Ishikawa (cell line): ENCODE data around the gene RBFA.
A peak's percentile ranks its signal among the peaks of the same experiment; 100 is the strongest.

Experiments used
- CEBPB ChIP-seq: IDR thresholded peaks from 2 replicates; pipeline ENCODE4 v1.6.1; 2012
- CREB1 ChIP-seq: IDR thresholded peaks from 2 replicates; pipeline ENCODE4 v1.6.1; 2012; ENCODE audit warnings: low read depth
- EGR1 ChIP-seq: IDR thresholded peaks from 2 replicates; pipeline ENCODE4 v1.6.1; 2012
- EP300 ChIP-seq: IDR thresholded peaks from 2 replicates; pipeline ENCODE4 v1.6.1; 2012; ENCODE audit warnings: borderline replicate concordance
- FOXM1 ChIP-seq: IDR thresholded peaks from 2 replicates; pipeline ENCODE4 v1.6.1; 2012; ENCODE audit warnings: low read depth, borderline replicate concordance
- MAX ChIP-seq: IDR thresholded peaks from 2 replicates; pipeline ENCODE4 v1.6.1; 2012
- NFIC ChIP-seq: IDR thresholded peaks from 2 replicates; pipeline ENCODE4 v1.6.1; 2012
- RAD21 ChIP-seq: IDR thresholded peaks from 2 replicates; pipeline ENCODE4 v1.6.1; 2012; ENCODE audit warnings: low read depth
- REST ChIP-seq: IDR thresholded peaks from 2 replicates; pipeline ENCODE4 v1.6.1; 2012; ENCODE audit warnings: low read depth, mild to moderate bottlenecking
- TAF1 ChIP-seq: IDR thresholded peaks from 2 replicates; pipeline ENCODE4 v1.6.1; 2012; ENCODE audit warnings: low read depth, mild to moderate bottlenecking
- TCF12 ChIP-seq: IDR thresholded peaks from 2 replicates; pipeline ENCODE4 v1.6.1; 2012; ENCODE audit warnings: low read depth
- TEAD4 ChIP-seq: IDR thresholded peaks from 2 replicates; pipeline ENCODE4 v1.6.1; 2012
- USF1 ChIP-seq: IDR thresholded peaks from 2 replicates; pipeline ENCODE4 v1.6.1; 2012
- YY1 ChIP-seq: IDR thresholded peaks from 2 replicates; pipeline ENCODE4 v1.6.1; 2012; ENCODE audit warnings: low read depth
- ZBTB7A ChIP-seq: IDR thresholded peaks from 2 replicates; pipeline ENCODE4 v1.6.1; 2012; ENCODE audit warnings: low read depth

The RBFA gene

GRCh38 chr18:79988071-79988450 is 46.2 kb upstream of the RBFA start:
- TF ChIP-seq TAF1 (no peak), RAD21 (no peak), USF1 (no peak), FOXM1 (no peak), REST (no peak), TCF12 (0 out of 2 replicates have a peak, but pooled peaks have one; percentile 0), CEBPB (no peak), NFIC (0 out of 2 replicates have a peak, but pooled peaks have one; percentile 7), TEAD4 (no peak), CREB1 (no peak), ZBTB7A (peak; percentile 55; the same call in 1 of the 2 replicates), YY1 (peak; percentile 62; the same call in 1 of the 2 replicates), EGR1 (no peak), EP300 (no peak), MAX (peak; percentile 98)

GRCh38 chr18:79988451-79989194 is 45.6 kb upstream of the RBFA start, which contains the start of gene TXNL4A:
TSS of gene TXNL4A (minus strand) at chr18:79988563. CDS start at chr18:79988392, 171 bp downstream.
- TF ChIP-seq YY1 (no peak), ZBTB7A (no peak; the same call in 1 of the 2 replicates), REST (0 out of 2 replicates have a peak, but pooled peaks have one; percentile 16), NFIC (no peak), EP300 (no peak; the same call in 1 of the 2 replicates), TEAD4 (no peak; the same call in none of the 2 replicates), MAX (peak; percentile 63), FOXM1 (no peak), TCF12 (peak; percentile 47; the same call in 1 of the 2 replicates), USF1 (no peak; the same call in 1 of the 2 replicates), CREB1 (peak; percentile 93), CEBPB (no peak), EGR1 (no peak; the same call in 1 of the 2 replicates), TAF1 (peak; percentile 95), RAD21 (no peak)

- TF ChIP-seq ZBTB7A = no peak
- TF ChIP-seq EGR1 = no peak
- no peak for TF ChIP-seq TAF1
- no peak for TF ChIP-seq TCF12
- no peak for TF ChIP-seq CEBPB
These were observed 45.1 kb upstream of the RBFA start for GRCh38 chr18:79989195-79989497.

- TF ChIP-seq TCF12 (no peak), TAF1 (no peak), USF1 (no peak), CREB1 (no peak), EGR1 (no peak), EP300 (no peak), RAD21 (no peak), ZBTB7A (no peak), MAX (no peak), CEBPB (no peak), TEAD4 (no peak), NFIC (no peak), REST (no peak), YY1 (no peak), FOXM1 (no peak)
These were observed 42.7 kb upstream of the RBFA start for GRCh38 chr18:79991494-79991893.
